Measurements from ENCODE around the gene COL19A1. TPM values are rescaled to one million over a fixed set of nuclear protein-coding genes. Genes with fewer than 3 reads are reported as not detected.

Gene COL19A1
- total and polyA plus RNA-seq, 2 experiments from 2014 or later = not detected

DNA sequence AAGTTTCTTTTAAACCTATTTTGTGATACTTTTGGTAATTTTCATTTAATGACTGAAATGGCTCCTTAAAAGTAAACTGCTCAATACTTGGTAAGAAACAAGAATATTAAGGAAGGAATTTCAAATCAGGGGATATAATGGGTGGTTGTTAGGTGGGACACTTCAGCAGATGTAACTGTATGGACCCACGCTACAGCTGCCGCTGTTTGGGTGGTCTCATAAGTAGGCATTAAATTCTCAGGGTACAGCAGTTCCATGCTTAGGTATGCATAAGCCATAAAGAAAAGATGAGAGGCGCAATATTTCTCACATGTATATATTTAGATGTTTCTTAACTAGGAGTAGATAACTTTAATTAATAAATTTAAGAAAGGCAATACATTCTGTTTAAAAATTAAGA, 35.0 kb downstream of the COL19A1 start (continued):
- TF ChIP-seq, protein P1, sequence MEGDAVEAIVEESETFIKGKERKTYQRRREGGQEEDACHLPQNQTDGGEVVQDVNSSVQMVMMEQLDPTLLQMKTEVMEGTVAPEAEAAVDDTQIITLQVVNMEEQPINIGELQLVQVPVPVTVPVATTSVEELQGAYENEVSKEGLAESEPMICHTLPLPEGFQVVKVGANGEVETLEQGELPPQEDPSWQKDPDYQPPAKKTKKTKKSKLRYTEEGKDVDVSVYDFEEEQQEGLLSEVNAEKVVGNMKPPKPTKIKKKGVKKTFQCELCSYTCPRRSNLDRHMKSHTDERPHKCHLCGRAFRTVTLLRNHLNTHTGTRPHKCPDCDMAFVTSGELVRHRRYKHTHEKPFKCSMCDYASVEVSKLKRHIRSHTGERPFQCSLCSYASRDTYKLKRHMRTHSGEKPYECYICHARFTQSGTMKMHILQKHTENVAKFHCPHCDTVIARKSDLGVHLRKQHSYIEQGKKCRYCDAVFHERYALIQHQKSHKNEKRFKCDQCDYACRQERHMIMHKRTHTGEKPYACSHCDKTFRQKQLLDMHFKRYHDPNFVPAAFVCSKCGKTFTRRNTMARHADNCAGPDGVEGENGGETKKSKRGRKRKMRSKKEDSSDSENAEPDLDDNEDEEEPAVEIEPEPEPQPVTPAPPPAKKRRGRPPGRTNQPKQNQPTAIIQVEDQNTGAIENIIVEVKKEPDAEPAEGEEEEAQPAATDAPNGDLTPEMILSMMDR (conservative IDR thresholded peaks at IDR 0.05; ENCODE audit: low read depth in 2 of 2) = no peak
- no peak for TF ChIP-seq ZNF331 (CRISPR knock-in tag; IDR thresholded peaks at IDR 0.05; ENCODE audit: low read depth)

DNA sequence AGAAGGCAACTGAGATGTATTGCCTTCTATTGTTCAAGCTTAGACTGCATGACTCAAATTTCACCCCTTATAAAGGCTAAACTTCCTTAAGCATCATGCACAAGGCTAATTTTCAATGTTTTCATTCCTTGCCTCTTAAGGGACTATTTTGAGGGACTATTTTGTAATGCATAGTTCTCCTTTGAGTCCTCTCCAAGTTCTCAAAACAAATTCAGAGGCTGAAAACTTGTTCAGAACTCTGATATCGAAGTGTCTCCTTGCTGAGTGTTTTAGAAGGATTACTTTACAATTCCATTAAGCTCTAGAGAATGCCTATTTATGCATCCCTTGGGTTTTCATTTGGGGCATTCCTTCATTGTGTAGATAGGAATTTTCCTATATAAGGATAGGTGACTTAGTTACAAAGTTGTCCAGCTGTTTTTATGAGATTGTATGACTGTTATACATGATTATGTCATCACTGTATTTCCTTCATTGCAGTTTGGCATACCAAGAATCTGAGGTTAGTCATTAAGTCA, 41.7 kb downstream of the COL19A1 start:
- H3K4me3 ChIP-seq = no peak overlapping the region
- peak overlapping the region; percentile 72; the same call in 1 of the 2 replicates for H2AFZ ChIP-seq
- DNase-seq (ENCODE audit: low spot score) (no peak), ATAC-seq (no peak)
- no peaks in the 10 kb centered on the region for H3K36me3 ChIP-seq (ENCODE audit: insufficient read depth)
- no peaks in the 10 kb centered on the region; the same call in 2 of the 3 replicates for H3K9me3 Mint-ChIP-seq
- no peak overlapping the region for H3K27ac ChIP-seq (ENCODE audit: low read depth)
- no peak overlapping the region for H3K27ac Mint-ChIP-seq
- H3K27me3 ChIP-seq (ENCODE audit: insufficient read depth) = no peaks in the 10 kb centered on the region
- H4K20me1 ChIP-seq (replicated peaks; ENCODE audit: insufficient read depth) = no peaks in the 10 kb centered on the region
- no peaks in the 10 kb centered on the region for H3K9me2 ChIP-seq (ENCODE audit: insufficient read depth)
- H3F3A ChIP-seq (replicated peaks; ENCODE audit: low read depth) = no peaks in the 10 kb centered on the region
- no peaks in the 10 kb centered on the region for H3K79me2 ChIP-seq (replicated peaks; ENCODE audit: insufficient read depth)
- H3K36me3 Mint-ChIP-seq (ENCODE audit: low read depth) = no peaks in the 10 kb centered on the region
- no peaks in the 10 kb centered on the region for H3K4me1 Mint-ChIP-seq
- H3K4me2 ChIP-seq = no peak overlapping the region
- no peaks in the 10 kb centered on the region for H3K27me3 Mint-ChIP-seq (ENCODE audit: insufficient read depth, low read depth, poor library complexity)
- TF ChIP-seq EZH2phosphoT487 (IDR thresholded peaks at IDR 0.05; ENCODE audit: unreplicated experiment) = no peak
- TF ChIP-seq CREB1 (CRISPR knock-in tag; IDR thresholded peaks at IDR 0.05; ENCODE audit: low read depth) = no peak
- H3K4me3 Mint-ChIP-seq = no peak overlapping the region
- no peaks in the 10 kb centered on the region; the same call in 1 of the 2 replicates for H3K4me1 ChIP-seq (ENCODE audit: insufficient read depth)

DNA sequence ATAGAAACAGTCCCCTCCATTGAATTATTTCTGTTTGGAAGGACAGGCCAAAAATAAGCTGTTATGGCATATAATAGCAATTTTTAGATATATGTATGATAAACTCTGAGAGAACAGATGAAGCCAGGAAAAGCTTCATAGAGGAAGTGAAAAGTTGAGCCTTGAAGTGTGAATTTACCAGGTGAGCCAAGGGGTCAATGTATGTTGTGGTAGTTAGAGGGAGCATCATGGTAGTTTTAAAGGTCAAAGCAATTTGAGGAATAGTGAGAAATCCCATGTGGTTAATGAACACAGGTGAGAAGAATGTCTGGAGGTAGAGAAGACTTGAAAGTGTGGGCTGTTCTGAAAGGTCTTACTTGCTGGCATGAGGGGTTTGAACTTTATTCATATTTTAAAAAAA, 47.0 kb downstream of the COL19A1 start:
- H4K20me1 ChIP-seq (replicated peaks; ENCODE audit: insufficient read depth) = no peaks in the 10 kb centered on the region
- H3K4me3 ChIP-seq = no peak overlapping the region
- no peak overlapping the region for H2AFZ ChIP-seq
- no peaks in the 10 kb centered on the region for H3K36me3 ChIP-seq (ENCODE audit: insufficient read depth)
- no peak overlapping the region for H3K4me2 ChIP-seq
- no peak overlapping the region for H3K27ac ChIP-seq (ENCODE audit: low read depth)
- DNase-seq (ENCODE audit: low spot score) (no peak), ATAC-seq (no peak)
- Mint-ChIP-seq H3K36me3 (ENCODE audit: low read depth) (no peaks in the 10 kb centered on the region; the same call in 2 of the 3 replicates), H3K9me3 (no peaks in the 10 kb centered on the region; the same call in 2 of the 3 replicates), H3K27ac (no peak overlapping the region), H3K4me1 (peaks cover 11% of the 10 kb centered on the region; the same call in 2 of the 3 replicates), H3K27me3 (ENCODE audit: insufficient read depth, low read depth, poor library complexity) (no peaks in the 10 kb centered on the region), H3K4me3 (no peak overlapping the region)
- H3F3A ChIP-seq (replicated peaks; ENCODE audit: low read depth) = no peaks in the 10 kb centered on the region
- H3K79me2 ChIP-seq (replicated peaks; ENCODE audit: insufficient read depth) = no peaks in the 10 kb centered on the region
- no peaks in the 10 kb centered on the region for H3K4me1 ChIP-seq (ENCODE audit: insufficient read depth)
- no peaks in the 10 kb centered on the region for H3K27me3 ChIP-seq (ENCODE audit: insufficient read depth)
- no peaks in the 10 kb centered on the region for H3K9me2 ChIP-seq (ENCODE audit: insufficient read depth)
- TF ChIP-seq, protein P2, sequence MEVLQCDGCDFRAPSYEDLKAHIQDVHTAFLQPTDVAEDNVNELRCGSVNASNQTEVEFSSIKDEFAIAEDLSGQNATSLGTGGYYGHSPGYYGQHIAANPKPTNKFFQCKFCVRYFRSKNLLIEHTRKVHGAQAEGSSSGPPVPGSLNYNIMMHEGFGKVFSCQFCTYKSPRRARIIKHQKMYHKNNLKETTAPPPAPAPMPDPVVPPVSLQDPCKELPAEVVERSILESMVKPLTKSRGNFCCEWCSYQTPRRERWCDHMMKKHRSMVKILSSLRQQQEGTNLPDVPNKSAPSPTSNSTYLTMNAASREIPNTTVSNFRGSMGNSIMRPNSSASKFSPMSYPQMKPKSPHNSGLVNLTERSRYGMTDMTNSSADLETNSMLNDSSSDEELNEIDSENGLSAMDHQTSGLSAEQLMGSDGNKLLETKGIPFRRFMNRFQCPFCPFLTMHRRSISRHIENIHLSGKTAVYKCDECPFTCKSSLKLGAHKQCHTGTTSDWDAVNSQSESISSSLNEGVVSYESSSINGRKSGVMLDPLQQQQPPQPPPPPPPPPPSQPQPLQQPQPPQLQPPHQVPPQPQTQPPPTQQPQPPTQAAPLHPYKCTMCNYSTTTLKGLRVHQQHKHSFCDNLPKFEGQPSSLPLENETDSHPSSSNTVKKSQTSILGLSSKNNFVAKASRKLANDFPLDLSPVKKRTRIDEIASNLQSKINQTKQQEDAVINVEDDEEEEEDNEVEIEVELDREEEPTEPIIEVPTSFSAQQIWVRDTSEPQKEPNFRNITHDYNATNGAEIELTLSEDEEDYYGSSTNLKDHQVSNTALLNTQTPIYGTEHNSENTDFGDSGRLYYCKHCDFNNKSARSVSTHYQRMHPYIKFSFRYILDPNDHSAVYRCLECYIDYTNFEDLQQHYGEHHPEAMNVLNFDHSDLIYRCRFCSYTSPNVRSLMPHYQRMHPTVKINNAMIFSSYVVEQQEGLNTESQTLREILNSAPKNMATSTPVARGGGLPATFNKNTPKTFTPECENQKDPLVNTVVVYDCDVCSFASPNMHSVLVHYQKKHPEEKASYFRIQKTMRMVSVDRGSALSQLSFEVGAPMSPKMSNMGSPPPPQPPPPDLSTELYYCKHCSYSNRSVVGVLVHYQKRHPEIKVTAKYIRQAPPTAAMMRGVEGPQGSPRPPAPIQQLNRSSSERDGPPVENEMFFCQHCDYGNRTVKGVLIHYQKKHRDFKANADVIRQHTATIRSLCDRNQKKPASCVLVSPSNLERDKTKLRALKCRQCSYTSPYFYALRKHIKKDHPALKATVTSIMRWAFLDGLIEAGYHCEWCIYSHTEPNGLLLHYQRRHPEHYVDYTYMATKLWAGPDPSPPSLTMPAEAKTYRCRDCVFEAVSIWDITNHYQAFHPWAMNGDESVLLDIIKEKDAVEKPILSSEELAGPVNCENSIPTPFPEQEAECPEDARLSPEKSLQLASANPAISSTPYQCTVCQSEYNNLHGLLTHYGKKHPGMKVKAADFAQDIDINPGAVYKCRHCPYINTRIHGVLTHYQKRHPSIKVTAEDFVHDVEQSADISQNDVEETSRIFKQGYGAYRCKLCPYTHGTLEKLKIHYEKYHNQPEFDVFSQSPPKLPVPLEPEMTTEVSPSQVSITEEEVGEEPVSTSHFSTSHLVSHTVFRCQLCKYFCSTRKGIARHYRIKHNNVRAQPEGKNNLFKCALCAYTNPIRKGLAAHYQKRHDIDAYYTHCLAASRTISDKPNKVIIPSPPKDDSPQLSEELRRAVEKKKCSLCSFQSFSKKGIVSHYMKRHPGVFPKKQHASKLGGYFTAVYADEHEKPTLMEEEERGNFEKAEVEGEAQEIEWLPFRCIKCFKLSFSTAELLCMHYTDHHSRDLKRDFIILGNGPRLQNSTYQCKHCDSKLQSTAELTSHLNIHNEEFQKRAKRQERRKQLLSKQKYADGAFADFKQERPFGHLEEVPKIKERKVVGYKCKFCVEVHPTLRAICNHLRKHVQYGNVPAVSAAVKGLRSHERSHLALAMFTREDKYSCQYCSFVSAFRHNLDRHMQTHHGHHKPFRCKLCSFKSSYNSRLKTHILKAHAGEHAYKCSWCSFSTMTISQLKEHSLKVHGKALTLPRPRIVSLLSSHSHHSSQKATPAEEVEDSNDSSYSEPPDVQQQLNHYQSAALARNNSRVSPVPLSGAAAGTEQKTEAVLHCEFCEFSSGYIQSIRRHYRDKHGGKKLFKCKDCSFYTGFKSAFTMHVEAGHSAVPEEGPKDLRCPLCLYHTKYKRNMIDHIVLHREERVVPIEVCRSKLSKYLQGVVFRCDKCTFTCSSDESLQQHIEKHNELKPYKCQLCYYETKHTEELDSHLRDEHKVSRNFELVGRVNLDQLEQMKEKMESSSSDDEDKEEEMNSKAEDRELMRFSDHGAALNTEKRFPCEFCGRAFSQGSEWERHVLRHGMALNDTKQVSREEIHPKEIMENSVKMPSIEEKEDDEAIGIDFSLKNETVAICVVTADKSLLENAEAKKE (CRISPR knock-in tag; IDR thresholded peaks at IDR 0.05) = no peak
- no peak for TF ChIP-seq EZH2phosphoT487 (IDR thresholded peaks at IDR 0.05; ENCODE audit: unreplicated experiment)
- TF ChIP-seq ZNF331 (CRISPR knock-in tag; IDR thresholded peaks at IDR 0.05; ENCODE audit: low read depth) = no peak
- TF ChIP-seq, protein P3, sequence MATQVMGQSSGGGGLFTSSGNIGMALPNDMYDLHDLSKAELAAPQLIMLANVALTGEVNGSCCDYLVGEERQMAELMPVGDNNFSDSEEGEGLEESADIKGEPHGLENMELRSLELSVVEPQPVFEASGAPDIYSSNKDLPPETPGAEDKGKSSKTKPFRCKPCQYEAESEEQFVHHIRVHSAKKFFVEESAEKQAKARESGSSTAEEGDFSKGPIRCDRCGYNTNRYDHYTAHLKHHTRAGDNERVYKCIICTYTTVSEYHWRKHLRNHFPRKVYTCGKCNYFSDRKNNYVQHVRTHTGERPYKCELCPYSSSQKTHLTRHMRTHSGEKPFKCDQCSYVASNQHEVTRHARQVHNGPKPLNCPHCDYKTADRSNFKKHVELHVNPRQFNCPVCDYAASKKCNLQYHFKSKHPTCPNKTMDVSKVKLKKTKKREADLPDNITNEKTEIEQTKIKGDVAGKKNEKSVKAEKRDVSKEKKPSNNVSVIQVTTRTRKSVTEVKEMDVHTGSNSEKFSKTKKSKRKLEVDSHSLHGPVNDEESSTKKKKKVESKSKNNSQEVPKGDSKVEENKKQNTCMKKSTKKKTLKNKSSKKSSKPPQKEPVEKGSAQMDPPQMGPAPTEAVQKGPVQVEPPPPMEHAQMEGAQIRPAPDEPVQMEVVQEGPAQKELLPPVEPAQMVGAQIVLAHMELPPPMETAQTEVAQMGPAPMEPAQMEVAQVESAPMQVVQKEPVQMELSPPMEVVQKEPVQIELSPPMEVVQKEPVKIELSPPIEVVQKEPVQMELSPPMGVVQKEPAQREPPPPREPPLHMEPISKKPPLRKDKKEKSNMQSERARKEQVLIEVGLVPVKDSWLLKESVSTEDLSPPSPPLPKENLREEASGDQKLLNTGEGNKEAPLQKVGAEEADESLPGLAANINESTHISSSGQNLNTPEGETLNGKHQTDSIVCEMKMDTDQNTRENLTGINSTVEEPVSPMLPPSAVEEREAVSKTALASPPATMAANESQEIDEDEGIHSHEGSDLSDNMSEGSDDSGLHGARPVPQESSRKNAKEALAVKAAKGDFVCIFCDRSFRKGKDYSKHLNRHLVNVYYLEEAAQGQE (IDR thresholded peaks at IDR 0.05; ENCODE audit: unreplicated experiment) = no peak

Measured in GM23338 (cell line).